ENCODE results near the gene SMAD1. TPM values are rescaled to one million over a fixed set of nuclear protein-coding genes. Genes with fewer than 3 reads are reported as not detected.

The SMAD1 gene
- total and polyA plus RNA-seq, 2 donors (not counting 1 experiment from before 2014, with no cell fraction given) = 13.0 to 25.1 TPM

DNA sequence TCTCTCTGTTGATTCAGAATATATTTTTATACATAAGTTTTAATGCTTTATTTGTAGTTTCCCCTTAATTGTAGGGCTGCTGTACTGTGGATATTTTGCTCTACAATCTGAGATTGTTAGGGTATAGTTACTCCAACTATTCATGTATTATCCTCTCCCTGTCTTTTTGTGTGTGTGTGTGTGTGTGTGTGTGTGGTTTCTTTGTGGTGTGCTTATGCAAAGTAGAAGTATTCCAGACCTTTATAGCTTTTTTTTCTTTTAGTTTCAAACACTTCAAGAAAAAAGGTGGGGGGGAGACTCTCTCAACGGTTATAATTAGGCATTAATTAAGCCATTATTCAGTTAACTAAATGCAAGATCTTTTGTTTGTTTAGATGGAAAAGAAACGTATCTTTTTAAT, 6.7 kb downstream of the SMAD1 start:
- no peak overlapping the region for H3K27ac ChIP-seq (ENCODE audit: insufficient read depth, low read length)
- DNase-seq (ENCODE audit: low read depth in 2 of 2) = no peak
- TF ChIP-seq EZH2 (IDR thresholded peaks at IDR 0.05; ENCODE audit: low read length, missing control alignments) = no peak
- TF ChIP-seq, protein P1, sequence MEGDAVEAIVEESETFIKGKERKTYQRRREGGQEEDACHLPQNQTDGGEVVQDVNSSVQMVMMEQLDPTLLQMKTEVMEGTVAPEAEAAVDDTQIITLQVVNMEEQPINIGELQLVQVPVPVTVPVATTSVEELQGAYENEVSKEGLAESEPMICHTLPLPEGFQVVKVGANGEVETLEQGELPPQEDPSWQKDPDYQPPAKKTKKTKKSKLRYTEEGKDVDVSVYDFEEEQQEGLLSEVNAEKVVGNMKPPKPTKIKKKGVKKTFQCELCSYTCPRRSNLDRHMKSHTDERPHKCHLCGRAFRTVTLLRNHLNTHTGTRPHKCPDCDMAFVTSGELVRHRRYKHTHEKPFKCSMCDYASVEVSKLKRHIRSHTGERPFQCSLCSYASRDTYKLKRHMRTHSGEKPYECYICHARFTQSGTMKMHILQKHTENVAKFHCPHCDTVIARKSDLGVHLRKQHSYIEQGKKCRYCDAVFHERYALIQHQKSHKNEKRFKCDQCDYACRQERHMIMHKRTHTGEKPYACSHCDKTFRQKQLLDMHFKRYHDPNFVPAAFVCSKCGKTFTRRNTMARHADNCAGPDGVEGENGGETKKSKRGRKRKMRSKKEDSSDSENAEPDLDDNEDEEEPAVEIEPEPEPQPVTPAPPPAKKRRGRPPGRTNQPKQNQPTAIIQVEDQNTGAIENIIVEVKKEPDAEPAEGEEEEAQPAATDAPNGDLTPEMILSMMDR (conservative IDR thresholded peaks at IDR 0.05 in 1 of 2, IDR thresholded peaks at IDR 0.05 in 1 of 2; ENCODE audit: low read depth in 1 of 2, low read length in 2 of 2) = no peak
- no peaks in the 10 kb centered on the region for H3K9me3 ChIP-seq (ENCODE audit: control insufficient read depth, insufficient read depth, low read depth, low read length)
- no peaks in the 10 kb centered on the region for H3K4me1 ChIP-seq (ENCODE audit: control insufficient read depth, extremely low read depth, insufficient read depth, low read length)
- H3K79me2 ChIP-seq (ENCODE audit: control insufficient read depth, insufficient read depth, low read length) = peaks cover 6% of the 10 kb centered on the region
- H3K9ac ChIP-seq (ENCODE audit: insufficient read depth, low read length) = no peak overlapping the region
- no peaks in the 10 kb centered on the region for H3K36me3 ChIP-seq (ENCODE audit: control insufficient read depth, insufficient read depth, low read length)
- H3K27me3 ChIP-seq (ENCODE audit: control insufficient read depth, insufficient read depth, low read length) = no peaks in the 10 kb centered on the region
- no peak overlapping the region for H2AFZ ChIP-seq (ENCODE audit: low read length)
- no peak overlapping the region for H3K4me2 ChIP-seq (ENCODE audit: extremely low read depth, insufficient read depth, low read length)
- no peak overlapping the region for H3K4me3 ChIP-seq (replicated peaks in 1 of 4; ENCODE audit: control extremely low read depth in 1 of 4, insufficient read depth in 1 of 4, low read depth in 3 of 4, low read length in 4 of 4)
- H4K20me1 ChIP-seq (ENCODE audit: control insufficient read depth, extremely low read depth, insufficient read depth, low read length) = no peaks in the 10 kb centered on the region

DNA sequence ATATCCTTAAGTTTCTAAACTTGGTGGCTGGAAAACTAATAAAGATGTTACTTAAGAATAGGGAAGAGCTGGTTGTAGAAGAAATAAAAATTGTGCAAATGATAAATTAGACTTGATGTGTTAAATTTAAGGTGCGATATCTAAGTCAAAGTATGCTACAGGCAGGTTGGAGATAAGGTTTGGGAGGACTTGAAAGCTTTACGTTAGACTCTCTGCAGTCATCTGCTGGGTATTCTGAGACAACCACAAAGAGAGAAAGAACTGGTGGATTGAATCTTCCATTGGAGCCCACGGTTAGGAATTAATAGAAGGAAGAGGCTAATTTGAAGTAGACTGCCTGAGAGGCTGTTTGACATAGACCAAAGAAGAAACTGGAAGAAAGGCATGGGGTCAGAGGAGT, 7.9 kb downstream of the SMAD1 start:
- no peaks in the 10 kb centered on the region for H3K9me3 ChIP-seq (ENCODE audit: control insufficient read depth, insufficient read depth, low read depth, low read length)
- no peaks in the 10 kb centered on the region for H3K79me2 ChIP-seq (ENCODE audit: control insufficient read depth, insufficient read depth, low read length)
- no peak overlapping the region for H3K4me2 ChIP-seq (ENCODE audit: extremely low read depth, insufficient read depth, low read length)
- H3K4me1 ChIP-seq (ENCODE audit: control insufficient read depth, extremely low read depth, insufficient read depth, low read length) = no peaks in the 10 kb centered on the region
- TF ChIP-seq, protein P1 (conservative IDR thresholded peaks at IDR 0.05 in 1 of 2, IDR thresholded peaks at IDR 0.05 in 1 of 2; ENCODE audit: low read depth in 1 of 2, low read length in 2 of 2) = no peak
- TF ChIP-seq EZH2 (IDR thresholded peaks at IDR 0.05; ENCODE audit: low read length, missing control alignments) = no peak
- no peak overlapping the region for H2AFZ ChIP-seq (ENCODE audit: low read length)
- no peaks in the 10 kb centered on the region for H4K20me1 ChIP-seq (ENCODE audit: control insufficient read depth, extremely low read depth, insufficient read depth, low read length)
- no peak for DNase-seq (ENCODE audit: low read depth in 2 of 2)
- no peak overlapping the region for H3K27ac ChIP-seq (ENCODE audit: insufficient read depth, low read length)
- no peak overlapping the region for H3K4me3 ChIP-seq (replicated peaks in 1 of 4; ENCODE audit: control extremely low read depth in 1 of 4, insufficient read depth in 1 of 4, low read depth in 3 of 4, low read length in 4 of 4)
- H3K27me3 ChIP-seq (ENCODE audit: control insufficient read depth, insufficient read depth, low read length) = no peaks in the 10 kb centered on the region
- H3K36me3 ChIP-seq (ENCODE audit: control insufficient read depth, insufficient read depth, low read length) = no peaks in the 10 kb centered on the region
- no peak overlapping the region for H3K9ac ChIP-seq (ENCODE audit: insufficient read depth, low read length)

DNA sequence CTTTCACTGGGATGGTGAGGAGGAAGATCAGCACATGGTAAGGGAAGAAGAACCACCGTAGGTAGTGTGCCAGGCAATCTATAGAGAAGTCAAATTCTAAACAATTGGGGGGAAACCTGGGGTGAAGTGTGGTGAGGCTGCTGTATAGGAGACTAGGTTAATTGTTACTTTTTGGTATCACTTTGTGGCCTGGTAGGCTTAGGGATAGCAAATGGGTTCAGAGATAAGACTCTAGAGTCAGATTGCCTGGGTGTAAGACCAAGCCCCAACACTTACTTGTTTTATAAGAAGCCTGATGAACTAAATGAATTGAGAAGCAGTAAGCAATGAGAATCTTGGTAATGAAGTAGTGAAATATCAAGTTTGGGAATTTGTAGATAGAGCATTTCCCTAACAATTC, 8.7 kb downstream of the SMAD1 start:
- TF ChIP-seq, protein P1 (conservative IDR thresholded peaks at IDR 0.05 in 1 of 2, IDR thresholded peaks at IDR 0.05 in 1 of 2; ENCODE audit: low read depth in 1 of 2, low read length in 2 of 2) = no peak
- TF ChIP-seq EZH2 (IDR thresholded peaks at IDR 0.05; ENCODE audit: low read length, missing control alignments) = no peak

More for the DNA sequence above, 8.7 kb downstream of the SMAD1 start:
- no peaks in the 10 kb centered on the region for H3K79me2 ChIP-seq (ENCODE audit: control insufficient read depth, insufficient read depth, low read length)
- no peak overlapping the region for H3K4me3 ChIP-seq (replicated peaks in 1 of 4; ENCODE audit: control extremely low read depth in 1 of 4, insufficient read depth in 1 of 4, low read depth in 3 of 4, low read length in 4 of 4)
- H3K9ac ChIP-seq (ENCODE audit: insufficient read depth, low read length) = no peak overlapping the region
- H3K4me1 ChIP-seq (ENCODE audit: control insufficient read depth, extremely low read depth, insufficient read depth, low read length) = no peaks in the 10 kb centered on the region
- H3K36me3 ChIP-seq (ENCODE audit: control insufficient read depth, insufficient read depth, low read length) = no peaks in the 10 kb centered on the region
- H4K20me1 ChIP-seq (ENCODE audit: control insufficient read depth, extremely low read depth, insufficient read depth, low read length) = no peaks in the 10 kb centered on the region
- no peak overlapping the region for H3K4me2 ChIP-seq (ENCODE audit: extremely low read depth, insufficient read depth, low read length)
- no peak for DNase-seq (ENCODE audit: low read depth in 2 of 2)
- H3K9me3 ChIP-seq (ENCODE audit: control insufficient read depth, insufficient read depth, low read depth, low read length) = no peaks in the 10 kb centered on the region
- H3K27me3 ChIP-seq (ENCODE audit: control insufficient read depth, insufficient read depth, low read length) = no peaks in the 10 kb centered on the region
- H2AFZ ChIP-seq (ENCODE audit: low read length) = no peak overlapping the region
- no peak overlapping the region for H3K27ac ChIP-seq (ENCODE audit: insufficient read depth, low read length)
